Measurements from ENCODE around the gene COPB2. TPM values are rescaled to one million over a fixed set of nuclear protein-coding genes. Genes with fewer than 3 reads are reported as not detected.
A peak's percentile ranks its signal among the peaks of the same experiment; 100 is the strongest.

The COPB2 gene
- total RNA-seq, 1 experiment from 2014 or later, result 119 TPM

DNA sequence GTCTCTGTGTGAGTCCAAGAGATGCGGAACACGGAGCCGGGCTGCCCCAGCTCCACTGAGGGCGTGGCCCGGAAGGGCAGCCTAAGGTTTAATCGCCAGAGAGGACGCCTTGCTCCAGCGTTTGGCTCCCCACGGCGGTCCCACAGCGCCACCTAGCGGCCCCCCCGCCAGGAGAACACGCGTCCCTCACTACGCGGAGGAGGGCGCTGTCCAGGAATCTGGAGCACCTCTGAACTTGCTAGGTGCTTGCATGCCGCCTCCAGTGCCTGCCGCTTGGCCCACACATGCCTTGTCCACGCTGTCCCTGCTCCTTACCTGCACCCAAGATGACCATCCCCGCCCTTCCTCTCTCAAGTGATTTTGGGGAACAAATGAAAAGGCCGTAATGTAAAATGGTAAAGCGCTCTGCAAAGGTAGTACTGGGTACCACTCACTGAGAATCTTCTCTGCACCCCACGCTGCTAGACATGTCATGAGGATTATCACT is 60.0 kb downstream of the COPB2 start:
- RAD21 ChIA-PET (ENCODE audit: low non-redundant PET in 1 of 2, low total read pairs in 2 of 2, uncharacterized antibody in 2 of 2, unreplicated experiment in 2 of 2), result interaction anchor here (0.6 to 2.1 kb wide), 14 partner anchors 13 to 407 kb away, joined by 3 to 27 read pairs (median 3); no protein-coding TSS in a partner anchor
- intact Hi-C loops (cut with micrococcal nuclease), result loop anchor here (1.0 to 10.0 kb wide), 7 partner anchors 127 to 855 kb away; no protein-coding TSS in a partner anchor
- TF ChIP-seq, protein P1, sequence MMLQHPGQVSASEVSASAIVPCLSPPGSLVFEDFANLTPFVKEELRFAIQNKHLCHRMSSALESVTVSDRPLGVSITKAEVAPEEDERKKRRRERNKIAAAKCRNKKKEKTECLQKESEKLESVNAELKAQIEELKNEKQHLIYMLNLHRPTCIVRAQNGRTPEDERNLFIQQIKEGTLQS (IDR thresholded peaks at IDR 0.05), result no peak
- TF ChIP-seq EZH2 (IDR thresholded peaks at IDR 0.05) (no peak), SRF (IDR thresholded peaks at IDR 0.05; ENCODE audit: low read depth) (no peak), EZH2phosphoT487 (IDR thresholded peaks at IDR 0.05; ENCODE audit: borderline replicate concordance) (no peak), TCF7L2 (IDR thresholded peaks at IDR 0.05; ENCODE audit: borderline replicate concordance, extremely low read depth, insufficient read depth, insufficient read length) (peak; percentile 43), CEBPB (IDR thresholded peaks at IDR 0.05; ENCODE audit: low read depth) (no peak), CBX3 (IDR thresholded peaks at IDR 0.05; ENCODE audit: low read depth) (peak; percentile 82; the same call in 1 of the 2 replicates), RAD21 (IDR thresholded peaks at IDR 0.05; ENCODE audit: low read depth) (peak; percentile 100), YY1 (IDR thresholded peaks at IDR 0.05; ENCODE audit: extremely low read depth, insufficient replicate concordance, low read depth, low read length) (peak; percentile 72), POLR2AphosphoS5 (IDR thresholded peaks at IDR 0.05; ENCODE audit: low read depth, low read length) (no peak; the same call in 1 of the 2 replicates)
- TF ChIP-seq, protein P2, sequence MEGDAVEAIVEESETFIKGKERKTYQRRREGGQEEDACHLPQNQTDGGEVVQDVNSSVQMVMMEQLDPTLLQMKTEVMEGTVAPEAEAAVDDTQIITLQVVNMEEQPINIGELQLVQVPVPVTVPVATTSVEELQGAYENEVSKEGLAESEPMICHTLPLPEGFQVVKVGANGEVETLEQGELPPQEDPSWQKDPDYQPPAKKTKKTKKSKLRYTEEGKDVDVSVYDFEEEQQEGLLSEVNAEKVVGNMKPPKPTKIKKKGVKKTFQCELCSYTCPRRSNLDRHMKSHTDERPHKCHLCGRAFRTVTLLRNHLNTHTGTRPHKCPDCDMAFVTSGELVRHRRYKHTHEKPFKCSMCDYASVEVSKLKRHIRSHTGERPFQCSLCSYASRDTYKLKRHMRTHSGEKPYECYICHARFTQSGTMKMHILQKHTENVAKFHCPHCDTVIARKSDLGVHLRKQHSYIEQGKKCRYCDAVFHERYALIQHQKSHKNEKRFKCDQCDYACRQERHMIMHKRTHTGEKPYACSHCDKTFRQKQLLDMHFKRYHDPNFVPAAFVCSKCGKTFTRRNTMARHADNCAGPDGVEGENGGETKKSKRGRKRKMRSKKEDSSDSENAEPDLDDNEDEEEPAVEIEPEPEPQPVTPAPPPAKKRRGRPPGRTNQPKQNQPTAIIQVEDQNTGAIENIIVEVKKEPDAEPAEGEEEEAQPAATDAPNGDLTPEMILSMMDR (IDR thresholded peaks at IDR 0.05 in 2 of 3, conservative IDR thresholded peaks at IDR 0.05 in 1 of 3; ENCODE audit: borderline replicate concordance in 1 of 3, insufficient read depth in 1 of 3, low read depth in 2 of 3, low read length in 2 of 3), result peak; percentile 99 to 100 (median 99)
- TF ChIP-seq, protein P3, sequence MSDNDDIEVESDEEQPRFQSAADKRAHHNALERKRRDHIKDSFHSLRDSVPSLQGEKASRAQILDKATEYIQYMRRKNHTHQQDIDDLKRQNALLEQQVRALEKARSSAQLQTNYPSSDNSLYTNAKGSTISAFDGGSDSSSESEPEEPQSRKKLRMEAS (IDR thresholded peaks at IDR 0.05), result peak; percentile 87
- TF ChIP-seq, protein P4, sequence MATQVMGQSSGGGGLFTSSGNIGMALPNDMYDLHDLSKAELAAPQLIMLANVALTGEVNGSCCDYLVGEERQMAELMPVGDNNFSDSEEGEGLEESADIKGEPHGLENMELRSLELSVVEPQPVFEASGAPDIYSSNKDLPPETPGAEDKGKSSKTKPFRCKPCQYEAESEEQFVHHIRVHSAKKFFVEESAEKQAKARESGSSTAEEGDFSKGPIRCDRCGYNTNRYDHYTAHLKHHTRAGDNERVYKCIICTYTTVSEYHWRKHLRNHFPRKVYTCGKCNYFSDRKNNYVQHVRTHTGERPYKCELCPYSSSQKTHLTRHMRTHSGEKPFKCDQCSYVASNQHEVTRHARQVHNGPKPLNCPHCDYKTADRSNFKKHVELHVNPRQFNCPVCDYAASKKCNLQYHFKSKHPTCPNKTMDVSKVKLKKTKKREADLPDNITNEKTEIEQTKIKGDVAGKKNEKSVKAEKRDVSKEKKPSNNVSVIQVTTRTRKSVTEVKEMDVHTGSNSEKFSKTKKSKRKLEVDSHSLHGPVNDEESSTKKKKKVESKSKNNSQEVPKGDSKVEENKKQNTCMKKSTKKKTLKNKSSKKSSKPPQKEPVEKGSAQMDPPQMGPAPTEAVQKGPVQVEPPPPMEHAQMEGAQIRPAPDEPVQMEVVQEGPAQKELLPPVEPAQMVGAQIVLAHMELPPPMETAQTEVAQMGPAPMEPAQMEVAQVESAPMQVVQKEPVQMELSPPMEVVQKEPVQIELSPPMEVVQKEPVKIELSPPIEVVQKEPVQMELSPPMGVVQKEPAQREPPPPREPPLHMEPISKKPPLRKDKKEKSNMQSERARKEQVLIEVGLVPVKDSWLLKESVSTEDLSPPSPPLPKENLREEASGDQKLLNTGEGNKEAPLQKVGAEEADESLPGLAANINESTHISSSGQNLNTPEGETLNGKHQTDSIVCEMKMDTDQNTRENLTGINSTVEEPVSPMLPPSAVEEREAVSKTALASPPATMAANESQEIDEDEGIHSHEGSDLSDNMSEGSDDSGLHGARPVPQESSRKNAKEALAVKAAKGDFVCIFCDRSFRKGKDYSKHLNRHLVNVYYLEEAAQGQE (IDR thresholded peaks at IDR 0.05; ENCODE audit: low read depth), result no peak
- TF ChIP-seq, protein P5, sequence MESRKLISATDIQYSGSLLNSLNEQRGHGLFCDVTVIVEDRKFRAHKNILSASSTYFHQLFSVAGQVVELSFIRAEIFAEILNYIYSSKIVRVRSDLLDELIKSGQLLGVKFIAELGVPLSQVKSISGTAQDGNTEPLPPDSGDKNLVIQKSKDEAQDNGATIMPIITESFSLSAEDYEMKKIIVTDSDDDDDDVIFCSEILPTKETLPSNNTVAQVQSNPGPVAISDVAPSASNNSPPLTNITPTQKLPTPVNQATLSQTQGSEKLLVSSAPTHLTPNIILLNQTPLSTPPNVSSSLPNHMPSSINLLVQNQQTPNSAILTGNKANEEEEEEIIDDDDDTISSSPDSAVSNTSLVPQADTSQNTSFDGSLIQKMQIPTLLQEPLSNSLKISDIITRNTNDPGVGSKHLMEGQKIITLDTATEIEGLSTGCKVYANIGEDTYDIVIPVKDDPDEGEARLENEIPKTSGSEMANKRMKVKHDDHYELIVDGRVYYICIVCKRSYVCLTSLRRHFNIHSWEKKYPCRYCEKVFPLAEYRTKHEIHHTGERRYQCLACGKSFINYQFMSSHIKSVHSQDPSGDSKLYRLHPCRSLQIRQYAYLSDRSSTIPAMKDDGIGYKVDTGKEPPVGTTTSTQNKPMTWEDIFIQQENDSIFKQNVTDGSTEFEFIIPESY (IDR thresholded peaks at IDR 0.05; ENCODE audit: extremely low read depth, insufficient replicate concordance, low read length), result no peak
- Histone ChIP-seq H3K9me2 (ENCODE audit: insufficient read depth) (no peaks in the 10 kb centered on the region), H4K20me1 (ENCODE audit: insufficient read depth) (no peaks in the 10 kb centered on the region), H3K9ac (ENCODE audit: low read length) (peak overlapping the region; percentile 45), H3K36me3 (ENCODE audit: control insufficient read depth in 1 of 2, insufficient read depth in 2 of 2, low read length in 2 of 2) (no peaks in the 10 kb centered on the region), H3K79me2 (ENCODE audit: insufficient read depth, low read length) (no peaks in the 10 kb centered on the region), H2AFZ (ENCODE audit: low read depth, low read length, poor library complexity, severe bottlenecking) (peak overlapping the region; percentile 36), H3K9me3 (ENCODE audit: control insufficient read depth in 1 of 2, insufficient read depth in 1 of 2, low read depth in 1 of 2, low read length in 2 of 2) (no peaks in the 10 kb centered on the region), H3K4me2 (ENCODE audit: low read length) (peak overlapping the region; percentile 81), H3K4me3 (replicated peaks in 1 of 2; ENCODE audit: low read depth in 1 of 2, low read length in 2 of 2) (peak overlapping the region; percentile 26 to 38), H3K4me1 (ENCODE audit: control insufficient read depth in 1 of 2, insufficient read depth in 2 of 2, low read length in 2 of 2) (peaks cover 34 to 44% of the 10 kb centered on the region in 2 experiments), H3K27ac (ENCODE audit: low read depth, low read length) (peak overlapping the region; percentile 29; the same call in 1 of the 2 replicates), H3K27me3 (ENCODE audit: insufficient read depth, low read length) (no peaks in the 10 kb centered on the region)
- ATAC-seq, result peak; percentile 93
- BruUV-seq (replicated peaks), result no TSS peak
- DNase-seq (ENCODE audit: low read depth, low spot score), result peak; percentile 74
- CTCF ChIA-PET, result interaction anchor here (0.5 to 6.0 kb wide), 27 partner anchors 9 to 850 kb away, joined by 3 to 116 read pairs (median 4); no protein-coding TSS in a partner anchor
- POLR2A ChIA-PET, result interaction anchor here (0.6 to 1.4 kb wide), 4 partner anchors 11 to 216 kb away, joined by 3 to 5 read pairs (median 4); no protein-coding TSS in a partner anchor
